Activated CD8-positive, alpha-beta memory T cell treated with anti-CD3 and anti-CD28 coated beads, Interleukin-2, amount 50 U/mL, for 48 hours (primary cell): ENCODE results near the gene AVEN.
"Not testable (repeated sequence)": the region's sequence is repeated elsewhere in the genome, so short reads cannot be mapped to it uniquely, and the experiment has no call there.

Experiments used
- DNase-seq: peaks from one replicate; pipeline ENCODE4 v3.0.0-alpha.2; 2020

AVEN gene

GRCh38 chr15:34038023-34038870 lies 757 bp downstream of the AVEN start:
- peak; percentile 84 for DNase-seq

GRCh38 chr15:34031987-34032760 lies 6.8 kb downstream of the AVEN start:
- no peak for DNase-seq

- no peak for DNase-seq
These were observed 11.4 kb downstream of the AVEN start for GRCh38 chr15:34027606-34028005.

GRCh38 chr15:34025252-34025651 lies 13.8 kb downstream of the AVEN start:
- DNase-seq = no peak

- no peak for DNase-seq
These were observed 15.1 kb downstream of the AVEN start for GRCh38 chr15:34023907-34024306.

- no peak for DNase-seq
These were observed 19.5 kb downstream of the AVEN start for GRCh38 chr15:34019369-34019990.

- DNase-seq = not testable (repeated sequence)
These were observed 20.3 kb downstream of the AVEN start for GRCh38 chr15:34018738-34019137.

GRCh38 chr15:34018021-34018645 lies 20.9 kb downstream of the AVEN start:
- peak; percentile 54 for DNase-seq

GRCh38 chr15:34014556-34014955 lies 24.4 kb downstream of the AVEN start:
- DNase-seq = no peak

GRCh38 chr15:34013746-34014145 lies 25.3 kb downstream of the AVEN start:
- DNase-seq = no peak

- no peak for DNase-seq
These were observed 26.5 kb downstream of the AVEN start for GRCh38 chr15:34012461-34013028.

- no peak for DNase-seq
These were observed 27.5 kb downstream of the AVEN start for GRCh38 chr15:34011481-34011880.

GRCh38 chr15:34010921-34011320 lies 28.1 kb downstream of the AVEN start:
- no peak for DNase-seq

GRCh38 chr15:34009656-34010055 lies 29.3 kb downstream of the AVEN start:
- no peak for DNase-seq

- DNase-seq = no peak
These were observed 32.6 kb downstream of the AVEN start for GRCh38 chr15:34006381-34006780.

- DNase-seq = no peak
These were observed 37.5 kb downstream of the AVEN start for GRCh38 chr15:34001536-34001935.

GRCh38 chr15:33995666-33996065 lies 43.3 kb downstream of the AVEN start:
- not testable (repeated sequence) for DNase-seq

GRCh38 chr15:33994005-33994615 lies 44.9 kb downstream of the AVEN start:
- no peak for DNase-seq

- DNase-seq = no peak
These were observed 50.6 kb downstream of the AVEN start for GRCh38 chr15:33988384-33988783.

- DNase-seq = no peak
These were observed 51.6 kb downstream of the AVEN start for GRCh38 chr15:33987444-33987843.

GRCh38 chr15:33985751-33986150 lies 53.3 kb downstream of the AVEN start:
- DNase-seq = no peak

- DNase-seq = no peak
These were observed 53.7 kb downstream of the AVEN start for GRCh38 chr15:33985287-33985686.
